ENCODE measurements around the gene ACER3.

Gene ACER3

DNA sequence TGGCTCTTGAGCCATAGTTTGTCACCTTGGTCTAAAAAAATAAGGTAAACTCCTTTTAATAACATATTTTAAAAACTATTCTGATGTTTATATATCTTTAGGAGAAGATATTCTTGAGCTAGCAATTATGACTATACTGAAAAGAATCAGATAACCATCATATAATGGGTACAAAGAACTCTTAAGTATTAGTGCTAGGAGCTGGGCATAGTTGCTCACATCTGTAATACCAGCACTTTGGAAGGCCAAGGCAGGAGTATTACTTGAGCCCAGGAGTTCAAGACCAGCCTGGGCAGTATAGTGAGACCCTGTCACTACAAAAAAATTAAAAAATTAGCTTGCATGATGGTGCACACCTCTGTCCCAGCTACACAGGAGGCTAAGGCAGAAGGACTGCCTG is 119.5 kb downstream of the ACER3 start:
- no peaks in the 10 kb centered on the region; the same call in 1 of the 2 replicates for H3K4me1 ChIP-seq (ENCODE audit: low read length)
- no peaks in the 10 kb centered on the region for H3K79me2 ChIP-seq (ENCODE audit: low read length)
- H2AFZ ChIP-seq (ENCODE audit: low read depth, low read length) = no peak overlapping the region
- H3K4me3 ChIP-seq (ENCODE audit: low read length) = no peak overlapping the region
- H3K9ac ChIP-seq (ENCODE audit: low read length) = no peak overlapping the region
- H3K9me3 ChIP-seq (ENCODE audit: insufficient read depth, low read length) = no peaks in the 10 kb centered on the region; the same call in 1 of the 2 replicates
- no peak overlapping the region for H3K27ac ChIP-seq (ENCODE audit: low read length)
- no peak overlapping the region for H3K4me2 ChIP-seq (ENCODE audit: low read length)
- no peak for TF ChIP-seq EZH2phosphoT487 (IDR thresholded peaks at IDR 0.05; ENCODE audit: low read depth)
- TF ChIP-seq, protein P1, sequence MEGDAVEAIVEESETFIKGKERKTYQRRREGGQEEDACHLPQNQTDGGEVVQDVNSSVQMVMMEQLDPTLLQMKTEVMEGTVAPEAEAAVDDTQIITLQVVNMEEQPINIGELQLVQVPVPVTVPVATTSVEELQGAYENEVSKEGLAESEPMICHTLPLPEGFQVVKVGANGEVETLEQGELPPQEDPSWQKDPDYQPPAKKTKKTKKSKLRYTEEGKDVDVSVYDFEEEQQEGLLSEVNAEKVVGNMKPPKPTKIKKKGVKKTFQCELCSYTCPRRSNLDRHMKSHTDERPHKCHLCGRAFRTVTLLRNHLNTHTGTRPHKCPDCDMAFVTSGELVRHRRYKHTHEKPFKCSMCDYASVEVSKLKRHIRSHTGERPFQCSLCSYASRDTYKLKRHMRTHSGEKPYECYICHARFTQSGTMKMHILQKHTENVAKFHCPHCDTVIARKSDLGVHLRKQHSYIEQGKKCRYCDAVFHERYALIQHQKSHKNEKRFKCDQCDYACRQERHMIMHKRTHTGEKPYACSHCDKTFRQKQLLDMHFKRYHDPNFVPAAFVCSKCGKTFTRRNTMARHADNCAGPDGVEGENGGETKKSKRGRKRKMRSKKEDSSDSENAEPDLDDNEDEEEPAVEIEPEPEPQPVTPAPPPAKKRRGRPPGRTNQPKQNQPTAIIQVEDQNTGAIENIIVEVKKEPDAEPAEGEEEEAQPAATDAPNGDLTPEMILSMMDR (IDR thresholded peaks at IDR 0.05; ENCODE audit: low read depth, low read length) = no peak
- H4K20me1 ChIP-seq (ENCODE audit: insufficient read depth, low read length) = no peaks in the 10 kb centered on the region
- peaks cover 22% of the 10 kb centered on the region for H3K36me3 ChIP-seq (replicated peaks; ENCODE audit: low read depth, low read length)
- no peaks in the 10 kb centered on the region for H3K27me3 ChIP-seq (ENCODE audit: low read depth, low read length)

DNA sequence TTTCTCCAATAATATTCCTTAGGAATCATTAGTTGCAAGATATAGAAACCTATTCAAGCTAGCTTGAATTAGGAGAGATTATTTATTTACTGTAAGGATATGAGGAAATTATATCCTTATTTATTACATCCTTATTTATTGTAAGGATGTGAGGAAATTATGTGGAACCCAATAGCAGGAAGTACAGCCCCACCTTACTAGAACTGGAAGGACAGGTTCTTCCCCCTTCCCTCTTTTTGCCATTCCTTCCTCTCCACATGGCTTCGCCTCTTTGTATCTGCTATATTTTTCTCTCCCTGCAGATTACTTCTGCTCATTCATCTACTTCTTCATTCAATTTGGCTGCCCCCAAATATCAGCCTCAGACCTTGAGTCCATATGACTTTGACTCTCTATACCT is 124.0 kb downstream of the ACER3 start:
- H4K20me1 ChIP-seq (ENCODE audit: insufficient read depth, low read length) = no peaks in the 10 kb centered on the region
- TF ChIP-seq EZH2phosphoT487 (IDR thresholded peaks at IDR 0.05; ENCODE audit: low read depth) = no peak
- TF ChIP-seq, protein P1 (IDR thresholded peaks at IDR 0.05; ENCODE audit: low read depth, low read length) = no peak
- H3K79me2 ChIP-seq (ENCODE audit: low read length) = no peaks in the 10 kb centered on the region
- no peaks in the 10 kb centered on the region for H3K9me3 ChIP-seq (ENCODE audit: insufficient read depth, low read length)
- H3K27me3 ChIP-seq (ENCODE audit: low read depth, low read length) = no peaks in the 10 kb centered on the region
- H3K36me3 ChIP-seq (replicated peaks; ENCODE audit: low read depth, low read length) = no peaks in the 10 kb centered on the region
- no peak overlapping the region for H3K9ac ChIP-seq (ENCODE audit: low read length)
- no peak overlapping the region for H3K4me3 ChIP-seq (ENCODE audit: low read length)
- H3K4me1 ChIP-seq (ENCODE audit: low read length) = no peaks in the 10 kb centered on the region; the same call in 1 of the 2 replicates
- no peak overlapping the region for H2AFZ ChIP-seq (ENCODE audit: low read depth, low read length)
- H3K27ac ChIP-seq (ENCODE audit: low read length) = no peak overlapping the region; the same call in 1 of the 2 replicates
- H3K4me2 ChIP-seq (ENCODE audit: low read length) = no peak overlapping the region

DNA sequence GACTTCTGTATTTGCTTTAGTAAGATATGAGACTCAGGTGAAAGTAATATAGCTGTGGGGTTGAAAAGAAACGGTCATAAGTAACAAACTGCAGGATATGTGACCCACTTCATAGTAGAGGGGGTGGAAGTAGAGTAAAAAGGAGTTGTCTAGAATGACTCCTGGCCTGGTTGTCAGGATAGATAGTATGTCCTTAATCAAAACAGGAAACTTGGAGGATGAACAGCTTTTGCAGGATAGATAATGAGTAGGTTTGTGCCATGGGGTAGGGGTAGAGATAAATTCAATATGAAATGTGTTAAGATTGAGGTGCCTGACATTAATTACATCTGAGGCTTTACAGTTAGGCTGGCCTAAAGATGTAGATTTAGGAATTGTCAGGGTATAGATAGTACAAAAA is 126.5 kb downstream of the ACER3 start:
- no peak overlapping the region for H3K4me2 ChIP-seq (ENCODE audit: low read length)
- H3K27ac ChIP-seq (ENCODE audit: low read length) = no peak overlapping the region
- H3K9ac ChIP-seq (ENCODE audit: low read length) = no peak overlapping the region
- no peaks in the 10 kb centered on the region for H3K79me2 ChIP-seq (ENCODE audit: low read length)
- no peaks in the 10 kb centered on the region for H4K20me1 ChIP-seq (ENCODE audit: insufficient read depth, low read length)
- no peaks in the 10 kb centered on the region for H3K27me3 ChIP-seq (ENCODE audit: low read depth, low read length)
- no peaks in the 10 kb centered on the region for H3K9me3 ChIP-seq (ENCODE audit: insufficient read depth, low read length)
- no peaks in the 10 kb centered on the region for H3K36me3 ChIP-seq (replicated peaks; ENCODE audit: low read depth, low read length)
- H3K4me3 ChIP-seq (ENCODE audit: low read length) = no peak overlapping the region
- H3K4me1 ChIP-seq (ENCODE audit: low read length) = no peaks in the 10 kb centered on the region; the same call in 1 of the 2 replicates
- TF ChIP-seq, protein P1 (IDR thresholded peaks at IDR 0.05; ENCODE audit: low read depth, low read length) = no peak
- no peak for TF ChIP-seq EZH2phosphoT487 (IDR thresholded peaks at IDR 0.05; ENCODE audit: low read depth)
- no peak overlapping the region for H2AFZ ChIP-seq (ENCODE audit: low read depth, low read length)

DNA sequence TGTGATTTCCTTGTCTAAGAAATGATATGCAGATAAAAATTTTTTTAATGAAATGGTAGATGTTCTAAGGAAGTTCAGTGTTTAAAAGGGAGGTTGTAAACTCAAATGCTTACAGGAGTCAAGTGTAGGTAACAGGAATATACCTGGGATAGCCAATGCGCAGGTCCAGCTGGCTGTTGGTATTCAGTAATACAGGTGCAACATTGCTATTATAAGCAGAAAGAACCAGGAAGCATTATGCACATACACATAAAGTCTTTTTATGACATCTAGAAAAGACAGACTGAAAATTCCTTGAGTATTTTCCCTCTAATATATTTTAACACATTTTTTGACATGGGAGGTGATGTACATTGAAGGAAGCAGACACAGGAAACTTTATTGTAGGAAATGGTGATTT is 129.9 kb downstream of the ACER3 start:
- Histone ChIP-seq H3K4me3 (ENCODE audit: low read length) (no peak overlapping the region), H3K9me3 (ENCODE audit: insufficient read depth, low read length) (no peaks in the 10 kb centered on the region), H3K9ac (ENCODE audit: low read length) (no peak overlapping the region), H3K4me1 (ENCODE audit: low read length) (no peaks in the 10 kb centered on the region; the same call in 1 of the 2 replicates), H4K20me1 (ENCODE audit: insufficient read depth, low read length) (no peaks in the 10 kb centered on the region), H3K4me2 (ENCODE audit: low read length) (no peak overlapping the region), H2AFZ (ENCODE audit: low read depth, low read length) (no peak overlapping the region), H3K27me3 (ENCODE audit: low read depth, low read length) (no peaks in the 10 kb centered on the region), H3K27ac (ENCODE audit: low read length) (no peak overlapping the region), H3K36me3 (replicated peaks; ENCODE audit: low read depth, low read length) (no peaks in the 10 kb centered on the region), H3K79me2 (ENCODE audit: low read length) (no peaks in the 10 kb centered on the region)
- no peak for TF ChIP-seq EZH2phosphoT487 (IDR thresholded peaks at IDR 0.05; ENCODE audit: low read depth)
- TF ChIP-seq, protein P1 (IDR thresholded peaks at IDR 0.05; ENCODE audit: low read depth, low read length) = no peak
